SU-DHL-6 (cell line): Measurements from ENCODE around the gene CTXND1.
"Not testable (repeated sequence)": the region's sequence is repeated elsewhere in the genome, so short reads cannot be mapped to it uniquely, and the experiment has no call there.

Experiments used
- H2AFZ ChIP-seq: fragments of 200-600 bp; sonication (generic); 2 replicates; pipeline ENCODE4 v1.6.1; 2014; ENCODE audit warnings: low read depth, mild to moderate bottlenecking, moderate library complexity, mixed read lengths, antibody characterized with exemption, low read length; ENCODE audit not compliant: severe bottlenecking
- H3F3A ChIP-seq: fragments of 200-600 bp; shearing (Covaris generic); 2 replicates; pipeline ENCODE4 v1.6.0; 2016; ENCODE audit warnings: antibody characterized with exemption, mild to moderate bottlenecking; ENCODE audit not compliant: insufficient read depth
- H3K27ac ChIP-seq: fragments of 200-600 bp; sonication (generic); 2 replicates; pipeline ENCODE4 v1.5.1; 2016; ENCODE audit warnings: low read depth, mild to moderate bottlenecking, low read length, moderate library complexity, mixed read lengths
- H3K27me3 ChIP-seq: fragments of 200-600 bp; sonication (generic), shearing (Covaris generic); 2 replicates; pipeline ENCODE4 v1.6.0; 2014; ENCODE audit warnings: mild to moderate bottlenecking, low read length
- H3K36me3 ChIP-seq: fragments of 200-600 bp; sonication (generic); 2 replicates; pipeline ENCODE4 v1.6.1; 2014; ENCODE audit warnings: mild to moderate bottlenecking, low read length, mixed read lengths
- H3K4me2 ChIP-seq: fragments of 300-600, 200-600 bp; shearing (Covaris generic), sonication (generic); 2 replicates; pipeline ENCODE4 v1.6.0; 2014; ENCODE audit warnings: low read length, low read depth, mild to moderate bottlenecking; ENCODE audit not compliant: poor library complexity, severe bottlenecking
- H3K4me3 ChIP-seq: fragments of 200-600 bp; sonication (generic); 2 replicates; pipeline ENCODE4 v1.5.1; 2014; ENCODE audit warnings: antibody characterized with exemption, low read length, mild to moderate bottlenecking, mixed read lengths; ENCODE audit not compliant: insufficient read depth, poor library complexity, severe bottlenecking
- H3K79me2 ChIP-seq: fragments of 200-600 bp; sonication (generic); 2 replicates; pipeline ENCODE4 v1.6.1; 2014; ENCODE audit warnings: mild to moderate bottlenecking, low read length, moderate library complexity; ENCODE audit not compliant: insufficient read depth
- H3K9ac ChIP-seq: fragments of 200-600 bp; sonication (generic); 2 replicates; pipeline ENCODE4 v1.7.0; 2014; ENCODE audit warnings: mild to moderate bottlenecking, low read length
- H3K9me2 ChIP-seq: fragments of 200-600 bp; sonication (generic); replicated peaks from 2 replicates; pipeline ENCODE4 v1.6.1; 2014; ENCODE audit warnings: low read length; ENCODE audit not compliant: insufficient read depth
- H3K9me3 ChIP-seq: fragments of 200-600 bp; sonication (generic); 2 replicates; pipeline ENCODE4 v1.6.1; 2014; ENCODE audit warnings: low read length, mixed read lengths; ENCODE audit not compliant: insufficient read depth
- H4K20me1 ChIP-seq: fragments of 200-600 bp; sonication (generic); 2 replicates; pipeline ENCODE4 v1.6.1; 2014; ENCODE audit warnings: low read depth, mild to moderate bottlenecking, antibody characterized with exemption, low read length, moderate library complexity, mixed read lengths
- CTCF ChIP-seq: fragments of 200-600 bp; sonication (generic); IDR thresholded peaks from one replicate; pipeline ENCODE4 v1.5.1; 2017; ENCODE audit warnings: antibody characterized with exemption, mild to moderate bottlenecking, low read length, moderate library complexity; ENCODE audit not compliant: insufficient read depth, poor library complexity, severe bottlenecking
- EZH2phosphoT487 ChIP-seq: fragments of 200-600 bp; sonication (generic), shearing (Covaris generic); conservative IDR thresholded peaks from 2 replicates; pipeline ENCODE4 v1.6.1; 2018; ENCODE audit warnings: mild to moderate bottlenecking, antibody characterized with exemption, low read length, moderate library complexity, mixed read lengths

CTXND1 gene

GRCh38 chr15:80157215-80157614 is 94.8 kb downstream of the CTXND1 start:
- no peaks in the 10 kb centered on the region for H3K79me2 ChIP-seq
- H3K27me3 ChIP-seq: no peaks in the 10 kb centered on the region
- no peaks in the 10 kb centered on the region for H4K20me1 ChIP-seq
- H3K27ac ChIP-seq: no peak overlapping the region
- H3K4me2 ChIP-seq: no peak overlapping the region
- no peaks in the 10 kb centered on the region for H3K9me2 ChIP-seq
- H2AFZ ChIP-seq: no peak overlapping the region
- no peak overlapping the region for H3K4me3 ChIP-seq
- TF ChIP-seq CTCF (no peak), EZH2phosphoT487 (no peak)
- H3K9me3 ChIP-seq: no peaks in the 10 kb centered on the region
- no peak overlapping the region for H3K9ac ChIP-seq
- H3F3A ChIP-seq: no peaks in the 10 kb centered on the region
- no peaks in the 10 kb centered on the region for H3K36me3 ChIP-seq

- no peak overlapping the region for H3K27ac ChIP-seq
- H3K9me2 ChIP-seq: no peaks in the 10 kb centered on the region
- no peak overlapping the region for H2AFZ ChIP-seq
- H3K9me3 ChIP-seq: no peaks in the 10 kb centered on the region
- 0 out of 2 replicates have a peak, but pooled peaks cover 5% of the 10 kb centered on the region for H3F3A ChIP-seq
- no peaks in the 10 kb centered on the region for H3K36me3 ChIP-seq
- no peaks in the 10 kb centered on the region for H4K20me1 ChIP-seq
- no peak for TF ChIP-seq EZH2phosphoT487
- no peak for TF ChIP-seq CTCF
- no peak overlapping the region for H3K4me2 ChIP-seq
- no peak overlapping the region for H3K4me3 ChIP-seq
- no peaks in the 10 kb centered on the region for H3K79me2 ChIP-seq
- no peak overlapping the region for H3K9ac ChIP-seq
- no peaks in the 10 kb centered on the region for H3K27me3 ChIP-seq
These were observed 95.8 kb downstream of the CTXND1 start for GRCh38 chr15:80156176-80156720.

GRCh38 chr15:80155378-80156175 is 96.4 kb downstream of the CTXND1 start:
- H3K9ac ChIP-seq, H3K4me2 ChIP-seq, H4K20me1 ChIP-seq, H3K27me3 ChIP-seq, H3F3A ChIP-seq, H3K27ac ChIP-seq, H3K4me3 ChIP-seq, H3K9me3 ChIP-seq, H3K36me3 ChIP-seq, H3K9me2 ChIP-seq, H3K79me2 ChIP-seq, H2AFZ ChIP-seq: not testable (repeated sequence)

- Histone ChIP-seq H3F3A (0 out of 2 replicates have a peak, but pooled peaks cover 5% of the 10 kb centered on the region), H3K9me2 (no peaks in the 10 kb centered on the region), H3K4me2 (no peak overlapping the region), H4K20me1 (no peaks in the 10 kb centered on the region), H3K36me3 (no peaks in the 10 kb centered on the region), H2AFZ (no peak overlapping the region), H3K27me3 (no peaks in the 10 kb centered on the region), H3K9me3 (no peaks in the 10 kb centered on the region), H3K4me3 (no peak overlapping the region), H3K79me2 (no peaks in the 10 kb centered on the region), H3K27ac (no peak overlapping the region), H3K9ac (no peak overlapping the region)
- TF ChIP-seq EZH2phosphoT487 (no peak), CTCF (no peak)
These were observed 97.0 kb downstream of the CTXND1 start for GRCh38 chr15:80155001-80155377.
